ENCODE data around the gene PHAX. TPM values are rescaled to one million over a fixed set of nuclear protein-coding genes. Genes with fewer than 3 reads are reported as not detected.
"Not testable (repeated sequence)": the region's sequence is repeated elsewhere in the genome, so short reads cannot be mapped to it uniquely, and the experiment has no call there.

PHAX gene
- total RNA-seq, 1 experiment from 2014 or later, result 24.5 TPM

DNA sequence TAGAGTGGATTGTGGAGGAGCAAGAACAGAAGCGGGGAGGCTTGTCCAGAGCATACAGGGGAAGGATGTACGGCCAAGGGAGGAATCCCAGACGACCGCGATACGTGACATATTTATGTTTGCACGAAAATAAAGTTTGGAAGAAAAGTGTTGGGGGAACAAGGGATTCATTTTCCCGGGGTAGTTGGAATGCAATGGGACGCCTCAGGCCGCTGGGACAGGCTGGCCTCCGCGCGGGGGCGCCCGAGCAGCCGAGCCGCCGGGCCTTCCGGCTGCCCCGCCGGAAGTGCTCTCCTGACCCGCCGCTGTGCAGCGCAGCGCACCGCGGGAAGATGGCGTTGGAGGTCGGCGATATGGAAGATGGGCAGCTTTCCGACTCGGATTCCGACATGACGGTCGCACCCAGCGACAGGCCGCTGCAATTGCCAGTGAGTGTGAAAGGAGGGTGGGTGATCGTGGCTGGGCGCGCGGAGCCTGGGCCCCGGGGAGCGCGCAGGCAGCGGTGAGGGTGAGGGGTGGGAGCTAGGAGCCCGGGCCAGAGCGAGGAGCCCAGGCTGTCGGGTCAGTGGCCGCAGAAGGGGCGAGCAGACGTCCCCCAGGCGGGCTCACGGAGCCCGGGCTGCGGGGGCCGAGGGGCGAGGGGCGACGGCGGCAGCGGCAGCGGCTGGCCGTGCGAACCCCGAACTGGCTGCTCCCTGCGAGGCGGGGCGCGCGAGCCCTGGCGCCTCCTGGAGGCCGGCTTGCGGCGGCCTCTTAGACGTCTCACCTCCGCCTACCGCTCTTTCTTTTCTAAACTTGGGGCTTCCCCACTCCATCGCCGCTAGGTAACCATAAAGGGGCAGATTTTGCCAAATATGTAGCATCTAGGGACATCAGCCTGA is at the start of gene PHAX (continued):
- TF ChIP-seq EZH2phosphoT487 (IDR thresholded peaks at IDR 0.05; ENCODE audit: borderline replicate concordance) (no peak), ELF1 (IDR thresholded peaks at IDR 0.05; ENCODE audit: borderline replicate concordance, low read depth) (no peak), ZNF274 (IDR thresholded peaks at IDR 0.05; ENCODE audit: low read depth, low read length) (no peak), SIN3A (IDR thresholded peaks at IDR 0.05; ENCODE audit: low read depth) (no peak), YY1 (IDR thresholded peaks at IDR 0.05; ENCODE audit: extremely low read depth, insufficient replicate concordance, low read depth, low read length) (peak; percentile 97), EZH2 (IDR thresholded peaks at IDR 0.05) (no peak), EGR1 (IDR thresholded peaks at IDR 0.05; ENCODE audit: low read depth) (peak; percentile 57; the same call in 1 of the 2 replicates), CEBPB (IDR thresholded peaks at IDR 0.05; ENCODE audit: low read depth) (no peak)
- TF ChIP-seq, protein P1, sequence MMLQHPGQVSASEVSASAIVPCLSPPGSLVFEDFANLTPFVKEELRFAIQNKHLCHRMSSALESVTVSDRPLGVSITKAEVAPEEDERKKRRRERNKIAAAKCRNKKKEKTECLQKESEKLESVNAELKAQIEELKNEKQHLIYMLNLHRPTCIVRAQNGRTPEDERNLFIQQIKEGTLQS (IDR thresholded peaks at IDR 0.05), result no peak

DNA sequence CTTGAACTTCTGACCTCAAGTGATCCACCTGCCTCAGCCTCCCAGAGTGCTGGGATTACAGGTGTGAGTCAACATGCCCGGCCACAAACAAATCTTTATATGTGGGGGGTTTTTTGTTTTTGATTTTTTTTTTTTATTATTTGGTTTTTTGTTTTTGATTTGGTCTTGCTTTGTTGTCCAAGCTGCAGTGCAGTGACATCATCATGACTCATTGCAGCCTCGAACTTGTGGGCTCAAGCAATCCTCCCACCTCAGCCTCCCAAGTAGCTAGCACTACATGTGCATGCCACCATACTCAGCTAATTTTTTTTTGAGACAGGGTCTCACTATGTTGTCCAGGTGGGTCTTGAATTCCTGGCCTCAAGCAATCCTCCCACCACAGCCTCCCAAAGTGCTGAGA is 48.1 kb upstream of the PHAX start:
- TF ChIP-seq JUND (IDR thresholded peaks at IDR 0.05) (no peak), TCF7L2 (IDR thresholded peaks at IDR 0.05; ENCODE audit: borderline replicate concordance, extremely low read depth, insufficient read depth, insufficient read length) (no peak), FOSL1 (IDR thresholded peaks at IDR 0.05; ENCODE audit: low read depth) (no peak), EZH2 (IDR thresholded peaks at IDR 0.05) (no peak), SIN3A (IDR thresholded peaks at IDR 0.05; ENCODE audit: low read depth) (no peak), CEBPB (IDR thresholded peaks at IDR 0.05; ENCODE audit: low read depth) (no peak), CBX3 (IDR thresholded peaks at IDR 0.05; ENCODE audit: low read depth) (no peak), SRF (IDR thresholded peaks at IDR 0.05; ENCODE audit: low read depth) (no peak), EGR1 (IDR thresholded peaks at IDR 0.05; ENCODE audit: low read depth) (no peak)
- TF ChIP-seq, protein P2, sequence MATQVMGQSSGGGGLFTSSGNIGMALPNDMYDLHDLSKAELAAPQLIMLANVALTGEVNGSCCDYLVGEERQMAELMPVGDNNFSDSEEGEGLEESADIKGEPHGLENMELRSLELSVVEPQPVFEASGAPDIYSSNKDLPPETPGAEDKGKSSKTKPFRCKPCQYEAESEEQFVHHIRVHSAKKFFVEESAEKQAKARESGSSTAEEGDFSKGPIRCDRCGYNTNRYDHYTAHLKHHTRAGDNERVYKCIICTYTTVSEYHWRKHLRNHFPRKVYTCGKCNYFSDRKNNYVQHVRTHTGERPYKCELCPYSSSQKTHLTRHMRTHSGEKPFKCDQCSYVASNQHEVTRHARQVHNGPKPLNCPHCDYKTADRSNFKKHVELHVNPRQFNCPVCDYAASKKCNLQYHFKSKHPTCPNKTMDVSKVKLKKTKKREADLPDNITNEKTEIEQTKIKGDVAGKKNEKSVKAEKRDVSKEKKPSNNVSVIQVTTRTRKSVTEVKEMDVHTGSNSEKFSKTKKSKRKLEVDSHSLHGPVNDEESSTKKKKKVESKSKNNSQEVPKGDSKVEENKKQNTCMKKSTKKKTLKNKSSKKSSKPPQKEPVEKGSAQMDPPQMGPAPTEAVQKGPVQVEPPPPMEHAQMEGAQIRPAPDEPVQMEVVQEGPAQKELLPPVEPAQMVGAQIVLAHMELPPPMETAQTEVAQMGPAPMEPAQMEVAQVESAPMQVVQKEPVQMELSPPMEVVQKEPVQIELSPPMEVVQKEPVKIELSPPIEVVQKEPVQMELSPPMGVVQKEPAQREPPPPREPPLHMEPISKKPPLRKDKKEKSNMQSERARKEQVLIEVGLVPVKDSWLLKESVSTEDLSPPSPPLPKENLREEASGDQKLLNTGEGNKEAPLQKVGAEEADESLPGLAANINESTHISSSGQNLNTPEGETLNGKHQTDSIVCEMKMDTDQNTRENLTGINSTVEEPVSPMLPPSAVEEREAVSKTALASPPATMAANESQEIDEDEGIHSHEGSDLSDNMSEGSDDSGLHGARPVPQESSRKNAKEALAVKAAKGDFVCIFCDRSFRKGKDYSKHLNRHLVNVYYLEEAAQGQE (IDR thresholded peaks at IDR 0.05; ENCODE audit: low read depth), result no peak
- CTCF ChIA-PET, result no interaction called here
- no peaks in the 10 kb centered on the region for H4K20me1 ChIP-seq (ENCODE audit: insufficient read depth)
- H3K79me2 ChIP-seq (ENCODE audit: insufficient read depth, low read length), result no peaks in the 10 kb centered on the region
- no TSS peak for BruUV-seq (replicated peaks)
- no peaks in the 10 kb centered on the region for H3K27me3 ChIP-seq (ENCODE audit: insufficient read depth, low read length)
- DNase-seq (ENCODE audit: low read depth, low spot score), result no peak
- H2AFZ ChIP-seq (ENCODE audit: low read depth, low read length, poor library complexity, severe bottlenecking), result no peak overlapping the region
- no peak overlapping the region for H3K9ac ChIP-seq (ENCODE audit: low read length)
- no peaks in the 10 kb centered on the region for H3K9me2 ChIP-seq (ENCODE audit: insufficient read depth)
- intact Hi-C loops (cut with micrococcal nuclease), result no loop called here
- no peak overlapping the region for H3K4me2 ChIP-seq (ENCODE audit: low read length)
- no peak overlapping the region for H3K4me3 ChIP-seq (replicated peaks in 1 of 2; ENCODE audit: low read depth in 1 of 2, low read length in 2 of 2)
- no peak overlapping the region for H3K27ac ChIP-seq (ENCODE audit: low read depth, low read length)
- ATAC-seq, result no peak
- peaks cover 11 to 41% of the 10 kb centered on the region in 2 experiments; a peak in 3 of 4 replicates for H3K36me3 ChIP-seq (ENCODE audit: control insufficient read depth in 1 of 2, insufficient read depth in 2 of 2, low read length in 2 of 2)
- POLR2A ChIA-PET, result no interaction called here
- H3K9me3 ChIP-seq (ENCODE audit: control insufficient read depth in 1 of 2, insufficient read depth in 1 of 2, low read depth in 1 of 2, low read length in 2 of 2), result no peaks in the 10 kb centered on the region
- no peaks in the 10 kb centered on the region for H3K4me1 ChIP-seq (ENCODE audit: control insufficient read depth in 1 of 2, insufficient read depth in 2 of 2, low read length in 2 of 2)
- RAD21 ChIA-PET (ENCODE audit: low non-redundant PET in 1 of 2, low total read pairs in 2 of 2, uncharacterized antibody in 2 of 2, unreplicated experiment in 2 of 2), result no interaction called here

DNA sequence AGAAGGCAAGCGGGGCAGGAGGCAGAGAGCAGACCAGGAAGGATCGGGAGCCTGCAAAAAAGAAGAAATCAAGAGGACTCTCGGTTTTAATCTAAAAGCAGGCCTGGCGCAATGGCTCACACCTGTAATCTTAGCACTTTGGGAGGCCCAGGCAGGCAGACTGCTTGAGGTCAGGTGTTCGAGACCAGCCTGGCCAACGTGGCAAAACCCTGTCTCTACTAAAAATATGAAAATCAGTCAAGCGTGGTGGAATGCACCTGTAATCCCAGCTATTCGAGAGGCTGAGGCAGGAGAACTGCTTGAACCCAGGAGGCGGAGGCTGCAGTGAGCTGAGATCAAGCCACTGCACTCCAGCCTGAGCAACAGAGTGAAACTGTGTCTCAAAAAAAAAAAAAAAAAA is 45.6 kb upstream of the PHAX start:
- RAD21 ChIA-PET (ENCODE audit: low non-redundant PET in 1 of 2, low total read pairs in 2 of 2, uncharacterized antibody in 2 of 2, unreplicated experiment in 2 of 2); DNase-seq (ENCODE audit: low read depth, low spot score); H3K27me3 ChIP-seq (ENCODE audit: insufficient read depth, low read length); H3K9ac ChIP-seq (ENCODE audit: low read length); intact Hi-C loops (cut with micrococcal nuclease); POLR2A ChIA-PET; H3K9me2 ChIP-seq (ENCODE audit: insufficient read depth); H4K20me1 ChIP-seq (ENCODE audit: insufficient read depth); H3K79me2 ChIP-seq (ENCODE audit: insufficient read depth, low read length); H3K9me3 ChIP-seq (ENCODE audit: control insufficient read depth in 1 of 2, insufficient read depth in 1 of 2, low read depth in 1 of 2, low read length in 2 of 2); ATAC-seq; H3K4me1 ChIP-seq (ENCODE audit: control insufficient read depth in 1 of 2, insufficient read depth in 2 of 2, low read length in 2 of 2); H2AFZ ChIP-seq (ENCODE audit: low read depth, low read length, poor library complexity, severe bottlenecking); CTCF ChIA-PET; H3K4me3 ChIP-seq (replicated peaks in 1 of 2; ENCODE audit: low read depth in 1 of 2, low read length in 2 of 2); H3K4me2 ChIP-seq (ENCODE audit: low read length); BruUV-seq (replicated peaks); H3K27ac ChIP-seq (ENCODE audit: low read depth, low read length): not testable (repeated sequence)
- H3K36me3 ChIP-seq (ENCODE audit: control insufficient read depth in 1 of 2, insufficient read depth in 2 of 2, low read length in 2 of 2), result peaks cover 11 to 29% of the 10 kb centered on the region in 2 experiments; a peak in 3 of 4 replicates
